Brain microvascular endothelial cell (primary cell): ENCODE measurements around the gene MOV10L1.

Experiments used
- DNase-seq: peaks from one replicate; pipeline ENCODE4 v3.0.0-alpha.2; 2020
- H3K27ac ChIP-seq: fragments of 250-450 bp; sonication (Bioruptor Pico); 2 replicates; pipeline ENCODE4 v1.5.1; 2020; ENCODE audit warnings: mild to moderate bottlenecking, moderate library complexity
- H3K27me3 ChIP-seq: fragments of 250-450 bp; sonication (Bioruptor Pico); replicated peaks from 2 replicates; pipeline ENCODE4 v1.5.1; 2020; ENCODE audit warnings: mild to moderate bottlenecking
- H3K36me3 ChIP-seq: fragments of 250-450 bp; sonication (Bioruptor Pico); replicated peaks from 2 replicates; pipeline ENCODE4 v1.5.1; 2020; ENCODE audit warnings: mild to moderate bottlenecking
- H3K4me3 ChIP-seq: 2 replicates; pipeline ENCODE4 v1.5.1; 2011; ENCODE audit warnings: low read depth, mild to moderate bottlenecking, control low read depth, low read length, moderate library complexity
- CTCF ChIP-seq: IDR thresholded peaks from 2 replicates; pipeline ENCODE4 v1.5.1; 2011; ENCODE audit warnings: low read depth, mild to moderate bottlenecking, moderate library complexity, low read length, control low read depth, inconsistent platforms; ENCODE audit errors: missing control alignments
- in situ Hi-C: cut with HindIII; loops from 2 replicates; pipeline ENCODE4 v1.10.0; 2017; ENCODE audit warnings: low sequenced_read_pairs, low pct_ligation_motif_present

The MOV10L1 gene

GRCh38 chr22:50061824-50062355 lies 27.9 kb upstream of the MOV10L1 start:
- no peak overlapping the region for H3K4me3 ChIP-seq
- no peak overlapping the region for H3K27ac ChIP-seq
- no peaks in the 10 kb centered on the region for H3K36me3 ChIP-seq
- TF ChIP-seq CTCF = no peak
- in situ Hi-C loops = no loop called here
- H3K27me3 ChIP-seq = peaks cover 16% of the 10 kb centered on the region
- DNase-seq = no peak

GRCh38 chr22:50062509-50063135 lies 27.2 kb upstream of the MOV10L1 start:
- in situ Hi-C loops = no loop called here
- no peak for TF ChIP-seq CTCF
- DNase-seq = no peak
- peaks cover 16% of the 10 kb centered on the region for H3K27me3 ChIP-seq
- H3K27ac ChIP-seq = no peak overlapping the region
- H3K4me3 ChIP-seq = no peak overlapping the region
- H3K36me3 ChIP-seq = no peaks in the 10 kb centered on the region

DNA sequence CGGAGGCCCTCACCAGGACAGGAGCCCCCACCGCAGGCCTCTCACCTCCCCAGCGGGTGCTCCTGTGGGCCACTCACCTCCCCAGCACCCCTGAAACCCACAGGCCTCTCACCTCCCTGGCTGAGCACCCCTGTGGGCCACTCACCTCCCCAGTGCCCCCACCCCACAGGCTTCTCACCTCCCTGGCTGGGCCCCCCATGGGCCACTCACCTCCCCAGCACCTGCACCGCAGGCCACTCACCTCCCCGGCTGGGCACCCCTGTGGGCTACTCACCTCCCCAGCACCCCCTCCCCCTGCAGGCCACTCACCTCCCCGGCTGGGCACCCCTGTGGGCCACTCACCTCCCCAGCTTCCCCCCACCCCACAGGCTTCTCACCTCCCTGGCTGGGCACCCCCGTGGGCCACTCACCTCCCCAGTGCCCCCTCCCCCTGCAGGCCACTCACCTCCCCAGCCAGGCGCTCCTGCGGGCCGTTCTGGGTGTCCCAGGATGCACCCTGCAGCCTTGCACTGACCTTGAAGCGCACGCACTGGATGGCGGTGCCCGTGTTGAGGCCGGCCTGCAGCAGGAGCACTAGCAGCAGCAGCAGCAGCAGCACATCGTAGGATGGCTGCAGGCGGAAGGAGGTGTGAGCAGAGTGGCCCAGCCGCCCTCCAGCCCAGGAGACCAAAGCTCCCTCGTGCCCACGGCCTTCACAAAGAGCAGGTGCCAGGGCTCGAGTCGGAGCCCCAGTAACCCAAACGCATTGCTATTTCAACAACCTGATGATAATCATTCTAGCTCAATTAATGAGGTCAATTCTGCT lies 26.0 kb upstream of the MOV10L1 start:
- H3K4me3 ChIP-seq = no peak overlapping the region
- no peaks in the 10 kb centered on the region for H3K36me3 ChIP-seq
- in situ Hi-C loops = no loop called here
- H3K27me3 ChIP-seq = peaks cover 11% of the 10 kb centered on the region
- TF ChIP-seq CTCF = no peak
- no peak overlapping the region for H3K27ac ChIP-seq
- DNase-seq = no peak

DNA sequence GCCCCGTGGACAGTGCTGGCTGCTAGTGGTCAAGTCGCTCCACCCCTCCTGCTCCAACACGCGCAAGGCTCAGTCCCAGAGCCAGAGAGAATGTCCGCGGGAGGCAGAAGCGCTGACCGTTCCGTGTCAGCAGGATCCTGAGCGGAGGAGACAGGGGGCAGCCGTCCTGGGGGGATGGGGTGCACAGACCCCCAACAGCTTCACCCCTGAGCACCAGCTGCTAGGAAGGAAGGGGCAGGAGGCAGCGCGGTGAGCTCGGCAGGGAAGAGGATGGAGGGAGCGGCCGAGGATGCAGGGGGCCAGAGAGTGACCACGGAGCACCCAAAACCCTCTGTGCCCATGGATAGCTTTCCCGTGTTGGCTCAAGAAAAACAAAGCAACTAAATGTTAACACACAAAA lies 25.4 kb upstream of the MOV10L1 start:
- in situ Hi-C loops = no loop called here
- Histone ChIP-seq H3K27me3 (peaks cover 9% of the 10 kb centered on the region), H3K36me3 (no peaks in the 10 kb centered on the region), H3K27ac (no peak overlapping the region), H3K4me3 (no peak overlapping the region)
- TF ChIP-seq CTCF = no peak
- DNase-seq = no peak

DNA sequence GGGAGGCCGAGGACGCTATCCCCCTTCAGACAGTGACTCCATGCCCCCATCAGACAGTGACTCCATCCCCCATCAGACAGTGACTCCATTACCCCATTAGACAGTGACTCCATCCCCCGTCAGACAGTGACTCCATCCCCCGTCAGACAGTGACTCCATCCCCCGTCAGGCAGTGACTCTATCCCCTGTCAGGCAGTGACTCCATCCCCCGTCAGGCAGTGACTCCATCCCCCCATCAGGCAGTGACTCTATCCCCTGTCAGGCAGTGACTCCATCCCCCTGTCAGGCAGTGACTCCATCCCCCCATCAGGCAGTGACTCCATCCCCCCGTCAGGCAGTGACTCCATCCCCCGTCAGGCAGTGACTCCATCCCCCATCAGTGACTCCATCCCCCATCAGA lies 22.6 kb upstream of the MOV10L1 start:
- no peak for DNase-seq
- Histone ChIP-seq H3K36me3 (no peaks in the 10 kb centered on the region), H3K27ac (no peak overlapping the region), H3K4me3 (no peak overlapping the region), H3K27me3 (peaks cover 5% of the 10 kb centered on the region)
- TF ChIP-seq CTCF = no peak
- in situ Hi-C loops = no loop called here
